A673 (cell line): Measurements from ENCODE around the gene ALDH1A3.

Source experiments
- CTCF ChIP-seq: fragments of 300-800, 200-600 bp; sonication (generic); conservative IDR thresholded peaks from 2 replicates; pipeline ENCODE4 v1.5.1; 2017; ENCODE audit warnings: low read depth, mild to moderate bottlenecking, antibody characterized with exemption, low read length, moderate library complexity, mixed read lengths
- EZH2 ChIP-seq: fragments of 200-600 bp; sonication (generic); IDR thresholded peaks from 2 replicates; pipeline ENCODE4 v1.6.1; 2017; ENCODE audit warnings: borderline replicate concordance, low read depth, mild to moderate bottlenecking, mixed read lengths, antibody characterized with exemption, low read length; ENCODE audit not compliant: poor library complexity, severe bottlenecking

- TF ChIP-seq CTCF (no peak), EZH2 (no peak)
These were observed 45.9 kb upstream of the ALDH1A3 start for GRCh38 chr15:100833417-100834389.
